HCT116 (cell line): ENCODE data around the gene ADAMTS15. TPM values are rescaled to one million over a fixed set of nuclear protein-coding genes. Genes with fewer than 3 reads are reported as not detected.

Experiments used
- ATAC-seq: fragments of 200-7000 bp; cut with Tn5 transposase; 2 replicates; pipeline ENCODE4 v1.9.1; 2020; ENCODE audit warnings: mild to moderate bottlenecking, moderate library complexity
- BruUV-seq: library from RNA; stranded (reverse); fragments of 400-500 nt; replicated peaks from 2 replicates; lab custom pipeline; 2021; lab: Mats Ljungman, UMichigan
- CTCF ChIA-PET: fragments of 300-600 bp; sonication (Branson Sonifier 250); formaldehyde crosslinking; loops from one replicate; lab custom pipeline; 2021; ENCODE audit warnings: antibody characterized with exemption; lab: Charles Lee
- POLR2A ChIA-PET: fragments of 300-600, 350-600 bp; sonication (Branson Sonifier 250); formaldehyde crosslinking; loops from one replicate; lab custom pipeline; 2021; ENCODE audit warnings: antibody characterized with exemption; lab: Charles Lee
- RAD21 ChIA-PET, 2 experiments: fragments of 300-600 bp; sonication (Branson Sonifier 250); formaldehyde crosslinking; loops; one replicate each; lab custom pipeline; 2023; ENCODE audit warnings: low total read pairs in 2 of 2; ENCODE audit not compliant: uncharacterized antibody in 2 of 2, unreplicated experiment in 2 of 2, low non-redundant PET in 1 of 2; lab: Charles Lee
- DNase-seq: peaks from one replicate; pipeline ENCODE4 v3.0.0-alpha.2; 2010; ENCODE audit warnings: low read depth, low spot score
- H2AFZ ChIP-seq: fragments of 200-600 bp; shearing (Covaris generic), sonication (generic); 2 replicates; pipeline ENCODE4 v1.6.1; 2017; ENCODE audit warnings: low read depth, mixed run types, mixed read lengths, antibody characterized with exemption, low read length; ENCODE audit not compliant: poor library complexity, severe bottlenecking
- H3K27ac ChIP-seq: 2 replicates; pipeline ENCODE4 v1.5.1; 2012; ENCODE audit warnings: low read depth, low read length
- H3K27me3 ChIP-seq: fragments of 200-600 bp; sonication (generic); 2 replicates; pipeline ENCODE4 v1.6.1; 2016; ENCODE audit warnings: mixed run types, low read length, mixed read lengths; ENCODE audit not compliant: insufficient read depth
- H3K36me3 ChIP-seq, 2 experiments: fragments of 200-500 bp in 1 of 2; fragments of 200-600 bp in 1 of 2; sonication (Bioruptor generic) in 1 of 2; sonication (generic) in 1 of 2; 2 replicates each; pipeline versions ENCODE4 v1.5.1 to v1.6.1; 2014 to 2016; ENCODE audit warnings: low read length in 2 of 2, inconsistent platforms in 1 of 2, mixed read lengths in 1 of 2, mixed run types in 1 of 2; ENCODE audit not compliant: insufficient read depth in 2 of 2, control insufficient read depth in 1 of 2
- H3K4me1 ChIP-seq, 2 experiments: fragments of 200-600 bp in 1 of 2; sonication (generic) in 1 of 2; 2 replicates each; pipeline versions ENCODE4 v1.5.1 to v1.6.1; 2012 to 2017; ENCODE audit warnings: low read length in 2 of 2, inconsistent platforms in 1 of 2, mild to moderate bottlenecking in 1 of 2, mixed read lengths in 1 of 2, mixed run types in 1 of 2, moderate library complexity in 1 of 2; ENCODE audit not compliant: insufficient read depth in 2 of 2, control insufficient read depth in 1 of 2
- H3K4me2 ChIP-seq: fragments of 200-600 bp; sonication (generic); 2 replicates; pipeline ENCODE4 v1.6.1; 2017; ENCODE audit warnings: mixed run types, low read length, mixed read lengths
- H3K4me3 ChIP-seq, 2 experiments: fragments of 200-600 bp in 1 of 2; sonication (generic) in 1 of 2; replicated peaks in 1 of 2; 2 replicates each; pipeline ENCODE4 v1.5.1; 2011 to 2016; ENCODE audit warnings: low read length in 2 of 2, control low read depth in 1 of 2, low read depth in 1 of 2, mild to moderate bottlenecking in 1 of 2, mixed read lengths in 1 of 2, mixed run types in 1 of 2
- H3K79me2 ChIP-seq: fragments of 200-600 bp; sonication (generic); 2 replicates; pipeline ENCODE4 v1.6.1; 2017; ENCODE audit warnings: mild to moderate bottlenecking, mixed run types, low read length, moderate library complexity, mixed read lengths; ENCODE audit not compliant: insufficient read depth
- H3K9ac ChIP-seq: fragments of 200-600 bp; sonication (generic); 2 replicates; pipeline ENCODE4 v1.6.1; 2016; ENCODE audit warnings: low read length, mixed read lengths
- H3K9me2 ChIP-seq: fragments of 200-600 bp; sonication (generic), shearing (Covaris generic); 2 replicates; pipeline ENCODE4 v1.6.1; 2017; ENCODE audit warnings: mixed run types, mild to moderate bottlenecking, moderate library complexity; ENCODE audit not compliant: insufficient read depth
- H3K9me3 ChIP-seq, 2 experiments: fragments of 200-500 bp in 1 of 2; fragments of 200-600 bp in 1 of 2; sonication (Bioruptor generic) in 1 of 2; sonication (generic) in 1 of 2; 2 replicates each; pipeline ENCODE4 v1.6.1; 2014 to 2017; ENCODE audit warnings: low read length in 2 of 2, mixed read lengths in 2 of 2, inconsistent platforms in 1 of 2, low read depth in 1 of 2, mild to moderate bottlenecking in 1 of 2, mixed run types in 1 of 2, moderate library complexity in 1 of 2; ENCODE audit not compliant: control insufficient read depth in 1 of 2, insufficient read depth in 1 of 2
- H4K20me1 ChIP-seq: fragments of 200-600 bp; sonication (generic), shearing (Covaris generic); 2 replicates; pipeline ENCODE4 v1.6.1; 2017; ENCODE audit warnings: mixed run types, mild to moderate bottlenecking, moderate library complexity; ENCODE audit not compliant: insufficient read depth
- CEBPB ChIP-seq: IDR thresholded peaks from 2 replicates; pipeline ENCODE4 v1.6.1; 2012; ENCODE audit warnings: low read depth
- ELF1 ChIP-seq: IDR thresholded peaks from 2 replicates; pipeline ENCODE4 v1.6.1; 2012; ENCODE audit warnings: low read depth, borderline replicate concordance
- EZH2 ChIP-seq: fragments of 200-600 bp; sonication (generic); IDR thresholded peaks from 2 replicates; pipeline ENCODE4 v1.6.1; 2017; ENCODE audit warnings: antibody characterized with exemption, mixed run types
- MAX ChIP-seq: IDR thresholded peaks from 2 replicates; pipeline ENCODE4 v1.6.1; 2012
- POLR2A ChIP-seq: IDR thresholded peaks from 2 replicates; pipeline ENCODE4 v1.7.0; 2011; ENCODE audit warnings: borderline replicate concordance; ENCODE audit not compliant: insufficient read depth, insufficient read length; ENCODE audit errors: extremely low read depth
- REST ChIP-seq: IDR thresholded peaks from 2 replicates; pipeline ENCODE4 v1.6.1; 2012; ENCODE audit warnings: low read depth
- SIN3A ChIP-seq: IDR thresholded peaks from 2 replicates; pipeline ENCODE4 v1.6.1; 2012; ENCODE audit warnings: low read depth
- SRF ChIP-seq: IDR thresholded peaks from 2 replicates; pipeline ENCODE4 v1.6.1; 2012; ENCODE audit warnings: low read depth
- TCF7L2 ChIP-seq: IDR thresholded peaks from 2 replicates; pipeline ENCODE4 v1.7.0; 2011; ENCODE audit warnings: borderline replicate concordance, inconsistent platforms; ENCODE audit not compliant: insufficient read depth, insufficient read length; ENCODE audit errors: extremely low read depth
- ZBTB33 ChIP-seq: IDR thresholded peaks from 2 replicates; pipeline ENCODE4 v1.6.1; 2011; ENCODE audit warnings: mild to moderate bottlenecking, low read length, moderate library complexity; ENCODE audit not compliant: insufficient replicate concordance; ENCODE audit errors: extremely low read depth
- ZNF274 ChIP-seq: fragments of 200-500 bp; sonication (Bioruptor generic); IDR thresholded peaks from 2 replicates; pipeline ENCODE4 v1.6.1; 2014; ENCODE audit warnings: mild to moderate bottlenecking, low read depth, low read length, inconsistent platforms
- intact Hi-C: fragments of 100-400 bp; cut with micrococcal nuclease; formaldehyde crosslinking; loops from 2 replicates; pipeline ENCODE4 v1.10.0; 2022
- total RNA-seq: library from RNA; stranded (reverse); gene quantifications from one replicate; pipeline ENCODE4 v1.2.1, GENCODE V29; 2021; ENCODE audit not compliant: unreplicated experiment

ADAMTS15 gene
- total RNA-seq, 1 experiment from 2014 or later = 0.44 TPM

- ATAC-seq (no peak), DNase-seq (no peak)
- intact Hi-C loops = no loop called here
- TF ChIP-seq SRF = no peak
- TF ChIP-seq ZBTB33 = no peak
- no peak for TF ChIP-seq ZNF274
- no peak for TF ChIP-seq POLR2A
- TF ChIP-seq CEBPB = no peak
- TF ChIP-seq MAX = no peak
- no peak for TF ChIP-seq REST
- TF ChIP-seq ELF1 = no peak
- no peak for TF ChIP-seq EZH2
- no peak for TF ChIP-seq TCF7L2
- no peak for TF ChIP-seq SIN3A
- no peaks in the 10 kb centered on the region for H3K27me3 ChIP-seq
- POLR2A ChIA-PET = no interaction called here
- H3K36me3 ChIP-seq = no peaks in the 10 kb centered on the region
- no peaks in the 10 kb centered on the region for H3K9me2 ChIP-seq
- RAD21 ChIA-PET = no interaction called here
- no peak overlapping the region for H3K9ac ChIP-seq
- H3K27ac ChIP-seq = no peak overlapping the region
- H3K4me2 ChIP-seq = no peak overlapping the region
- H4K20me1 ChIP-seq = no peaks in the 10 kb centered on the region
- H3K4me3 ChIP-seq = no peak overlapping the region
- CTCF ChIA-PET = no interaction called here
- H2AFZ ChIP-seq = no peak overlapping the region
- peaks cover 8 to 15% of the 10 kb centered on the region in 2 experiments; a peak in 3 of 4 replicates for H3K4me1 ChIP-seq
- no peaks in the 10 kb centered on the region for H3K79me2 ChIP-seq
- no TSS peak for BruUV-seq
- H3K9me3 ChIP-seq = no peaks in the 10 kb centered on the region
Observed at GRCh38 chr11:130475426-130476053, 27.1 kb downstream of the ADAMTS15 start.
